Measurements from ENCODE around the gene SGF29. TPM values are rescaled to one million over a fixed set of nuclear protein-coding genes. Genes with fewer than 3 reads are reported as not detected.

The SGF29 gene
- total and polyA plus RNA-seq, 2 of the 4 experiments (the other 2 are of a cell fraction), result 4.3 to 7.7 TPM

GRCh38 chr16:28606291-28607115, 52.8 kb downstream of the SGF29 start:
- H3K4me3 ChIP-seq (ENCODE audit: insufficient read depth, low read depth, low read length), result no peak overlapping the region
- ATAC-seq (ENCODE audit: low read depth), result no peak
- peaks cover 46% of the 10 kb centered on the region for H3K27me3 ChIP-seq (ENCODE audit: control insufficient read depth, insufficient read depth, low read length)
- H2AFZ ChIP-seq (replicated peaks; ENCODE audit: low read length, poor library complexity), result no peak overlapping the region
- no peak overlapping the region for H4K8ac ChIP-seq (ENCODE audit: low read depth in 2 of 2, low read length in 2 of 2)
- intact Hi-C loops (cut with micrococcal nuclease), result no loop called here
- dilution Hi-C loops (cut with HindIII; ENCODE audit: low sequenced_read_pairs, unreplicated experiment), result no loop called here
- H4K5ac ChIP-seq (ENCODE audit: low read depth, low read length), result no peak overlapping the region
- no peaks in the 10 kb centered on the region; the same call in 1 of the 2 replicates for H3K4me1 ChIP-seq (ENCODE audit: control insufficient read depth, insufficient read depth, low read length)
- H2AK9ac ChIP-seq (replicated peaks; ENCODE audit: low read depth, low read length, poor library complexity), result peak overlapping the region; percentile 61
- no peak overlapping the region for H2BK5ac ChIP-seq (ENCODE audit: low read depth, low read length, poor library complexity, severe bottlenecking)
- no peak overlapping the region for H2BK120ac ChIP-seq (ENCODE audit: low read depth, low read length)
- no peak overlapping the region for H2BK20ac ChIP-seq (ENCODE audit: low read depth, low read length)
- no peak overlapping the region for H3K27ac ChIP-seq (ENCODE audit: insufficient read depth, low read length)
- no peaks in the 10 kb centered on the region for H3K79me1 ChIP-seq (ENCODE audit: low read depth in 1 of 2, low read length in 2 of 2)
- ChIA-PET CTCF (no interaction called here), POLR2A (ENCODE audit: unreplicated experiment) (interaction anchor here (0.6 kb wide), 1 partner anchor 22 kb away, joined by 7 read pairs; no protein-coding TSS in a partner anchor)
- no peak overlapping the region for H2AK5ac ChIP-seq (ENCODE audit: low read depth, low read length)
- 82% methylated on average over 9 of the region's 16 CpGs; no CpG with 5 or more reads in 1 of the 2 experiments for WGBS, 2 experiments (ENCODE audit: extremely low coverage in 2 of 2, insufficient read length in 1 of 2)
- no peaks in the 10 kb centered on the region for H3K36me3 ChIP-seq (ENCODE audit: control insufficient read depth, insufficient read depth, low read length)
- H3K9ac ChIP-seq (ENCODE audit: low read depth, low read length), result no peak overlapping the region
- no peak overlapping the region for H4K91ac ChIP-seq (ENCODE audit: insufficient read depth, low read depth, low read length)
- no peaks in the 10 kb centered on the region for H4K20me1 ChIP-seq (ENCODE audit: insufficient read depth, low read length)
- no peak overlapping the region for H3K4ac ChIP-seq (ENCODE audit: low read depth, low read length)
- H3K56ac ChIP-seq (ENCODE audit: extremely low read depth, insufficient read depth, low read length), result no peak overlapping the region
- no peak overlapping the region for H3K23ac ChIP-seq (ENCODE audit: low read depth, low read length)
- H3K4me2 ChIP-seq (ENCODE audit: low read depth, low read length), result no peak overlapping the region
- in situ Hi-C loops (cut with MboI; ENCODE audit: low sequenced_read_pairs), result loop anchor here (10.0 kb wide), 1 partner anchor 312 kb away; the partner anchor contains the start of gene SBK1
- no peak overlapping the region for H3K18ac ChIP-seq (ENCODE audit: low read depth, low read length)
- no peaks in the 10 kb centered on the region for H3K9me3 ChIP-seq (ENCODE audit: control insufficient read depth, insufficient read depth, low read length)
- no peak overlapping the region for H3K14ac ChIP-seq (replicated peaks; ENCODE audit: low read depth, low read length)
- no peaks in the 10 kb centered on the region for H3K9me1 ChIP-seq (ENCODE audit: insufficient read depth, low read length)
- no TSS peak for BruUV-seq (replicated peaks)
- no peak for DNase-seq
- no peak overlapping the region for H2BK15ac ChIP-seq (ENCODE audit: low read depth, low read length)
- no peak for TF ChIP-seq POLR2A (IDR thresholded peaks at IDR 0.05; ENCODE audit: low read depth, low read length)
- no peak for TF ChIP-seq FOS (IDR thresholded peaks at IDR 0.05; ENCODE audit: low read depth, low read length)
- TF ChIP-seq USF2 (IDR thresholded peaks at IDR 0.05; ENCODE audit: low read depth, low read length), result no peak
- TF ChIP-seq MXI1 (IDR thresholded peaks at IDR 0.05; ENCODE audit: borderline replicate concordance, low read depth, low read length), result no peak
- TF ChIP-seq CTCF (conservative IDR thresholded peaks at IDR 0.05; ENCODE audit: low read depth, low read length), result no peak
- no peak for TF ChIP-seq MAFK (IDR thresholded peaks at IDR 0.05; ENCODE audit: low read depth, low read length)
- no peak for TF ChIP-seq CHD1 (IDR thresholded peaks at IDR 0.05; ENCODE audit: low read depth, low read length)
- TF ChIP-seq RAD21 (IDR thresholded peaks at IDR 0.05; ENCODE audit: low read length), result no peak
- no peak for TF ChIP-seq RCOR1 (IDR thresholded peaks at IDR 0.05; ENCODE audit: insufficient replicate concordance, low read length)
- no peak for TF ChIP-seq MAZ (IDR thresholded peaks at IDR 0.05; ENCODE audit: borderline replicate concordance, low read depth, low read length)
- TF ChIP-seq RFX5 (IDR thresholded peaks at IDR 0.05; ENCODE audit: low read depth, low read length), result no peak
- no peak for TF ChIP-seq SMC3 (IDR thresholded peaks at IDR 0.05; ENCODE audit: low read depth, low read length)
- no peak for TF ChIP-seq NFE2L2 (IDR thresholded peaks at IDR 0.05; ENCODE audit: low read depth, low read length)
- no peak for TF ChIP-seq ELK1 (IDR thresholded peaks at IDR 0.05; ENCODE audit: borderline replicate concordance, low read depth, low read length)
- no peak for TF ChIP-seq BHLHE40 (IDR thresholded peaks at IDR 0.05; ENCODE audit: low read depth, low read length)

Data from IMR-90 (cell line).